Measurements from ENCODE around the gene GPR87. TPM values are rescaled to one million over a fixed set of nuclear protein-coding genes. Genes with fewer than 3 reads are reported as not detected.

GPR87 gene
- total RNA-seq, 2 donors from 2014 or later: not detected

Other genes with a start within 250 kb of the GPR87 start
- under 1 TPM; 0.07 to 0.35 TPM for gene MED12L, start 231.2 kb downstream of the GPR87 start, total RNA-seq
- gene GPR171, start 113.6 kb downstream of the GPR87 start, total RNA-seq: under 1 TPM; 0.37 to 0.39 TPM
- 1 to 10 TPM; 1.3 to 3.6 TPM for gene P2RY14, start 38.3 kb downstream of the GPR87 start, total RNA-seq
- gene P2RY13, start 12.7 kb upstream of the GPR87 start, total RNA-seq: under 1 TPM; 0.41 to 0.75 TPM
- 1 to 10 TPM; 1.4 to 1.5 TPM for gene P2RY12, start 67.9 kb upstream of the GPR87 start, total RNA-seq
- gene IGSF10, start 144.2 kb upstream of the GPR87 start, total RNA-seq: 1 to 10 TPM; 5.2 to 5.7 TPM

Data from right atrium auricular region (tissue), 2 donors.